Effector CD4-positive, alpha-beta T cell (primary cell): ENCODE data around the gene UACA.

Experiments used
- DNase-seq: peaks from one replicate; pipeline ENCODE4 v3.0.0-alpha.2; 2020

UACA gene

DNA sequence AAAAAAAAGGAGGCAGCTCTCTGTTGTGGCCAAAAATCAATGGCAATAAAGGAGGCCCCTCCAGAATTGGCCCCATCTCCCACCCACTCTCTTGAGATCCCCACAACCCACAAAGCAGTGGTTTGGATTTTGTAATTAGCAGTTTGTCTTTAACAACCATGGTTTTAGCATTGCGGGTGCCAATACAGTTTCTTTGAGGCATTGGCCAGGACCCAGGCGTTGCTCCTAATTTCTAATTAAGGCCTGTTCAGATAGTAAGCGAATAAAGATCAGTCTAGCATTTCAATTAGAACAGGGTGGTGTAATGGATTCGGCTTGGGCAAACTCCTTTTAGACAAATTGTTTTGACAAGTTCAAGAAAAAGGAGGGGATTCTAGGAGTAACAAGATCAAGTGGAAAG lies 23.6 kb upstream of the UACA start:
- DNase-seq, result no peak

DNA sequence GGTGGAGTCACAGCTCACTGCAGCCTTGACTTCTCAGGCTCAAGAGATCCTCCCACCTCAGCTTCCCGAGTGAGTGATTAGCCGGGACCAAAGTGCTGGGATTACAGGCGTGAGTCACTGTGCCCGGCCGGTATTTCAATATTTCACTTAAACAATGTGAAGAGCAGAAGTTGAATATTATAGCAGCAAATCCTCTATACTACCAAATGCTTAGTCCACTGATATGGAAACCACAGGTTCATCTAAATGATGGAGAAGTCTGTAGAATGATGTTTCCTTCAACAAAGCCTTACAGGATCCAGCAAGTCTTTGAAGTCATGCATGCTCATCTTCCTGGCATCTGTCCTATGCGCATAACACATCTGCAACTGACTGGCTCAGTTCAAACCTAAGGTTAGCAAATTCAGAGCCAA lies 20.3 kb upstream of the UACA start:
- DNase-seq, result no peak

DNA sequence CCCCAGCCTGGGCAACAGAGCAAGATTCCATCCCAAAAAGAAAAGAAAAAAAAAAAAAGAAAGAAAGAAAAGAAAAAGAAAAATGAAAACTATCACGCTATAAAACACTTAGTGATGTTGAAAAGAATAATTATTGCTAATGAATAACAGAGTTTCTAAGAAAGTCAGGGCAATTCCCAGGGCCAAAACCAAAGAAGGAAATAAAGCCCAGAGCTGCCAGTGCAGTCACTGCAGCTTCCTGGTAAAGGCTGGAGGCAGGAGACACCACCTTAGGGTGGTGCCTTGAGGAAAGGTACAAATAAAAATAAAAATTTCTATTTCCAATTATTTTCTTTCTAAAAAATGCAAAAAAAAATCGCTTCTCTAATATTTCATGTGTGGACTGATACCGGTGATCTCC lies 19.7 kb upstream of the UACA start:
- no peak for DNase-seq

DNA sequence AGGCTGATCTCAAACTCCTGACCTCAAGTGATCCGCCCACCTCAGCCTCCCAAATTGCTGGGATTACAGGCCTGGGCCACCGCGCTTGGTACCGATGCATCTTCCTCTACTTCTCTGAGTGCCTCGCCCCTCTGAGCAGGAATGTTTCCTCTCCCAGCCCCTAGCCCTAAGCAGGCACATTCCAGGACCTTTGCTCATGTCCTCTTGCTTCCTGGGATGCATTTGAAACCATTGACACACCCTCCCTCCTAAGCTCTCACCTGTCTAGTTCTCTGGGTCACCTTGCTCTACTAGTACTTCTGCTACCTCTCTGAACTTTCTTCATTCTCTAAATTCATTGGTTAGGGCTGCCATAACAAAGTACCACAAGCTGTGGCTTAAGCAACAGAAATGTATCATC lies 17.9 kb upstream of the UACA start:
- no peak for DNase-seq

DNA sequence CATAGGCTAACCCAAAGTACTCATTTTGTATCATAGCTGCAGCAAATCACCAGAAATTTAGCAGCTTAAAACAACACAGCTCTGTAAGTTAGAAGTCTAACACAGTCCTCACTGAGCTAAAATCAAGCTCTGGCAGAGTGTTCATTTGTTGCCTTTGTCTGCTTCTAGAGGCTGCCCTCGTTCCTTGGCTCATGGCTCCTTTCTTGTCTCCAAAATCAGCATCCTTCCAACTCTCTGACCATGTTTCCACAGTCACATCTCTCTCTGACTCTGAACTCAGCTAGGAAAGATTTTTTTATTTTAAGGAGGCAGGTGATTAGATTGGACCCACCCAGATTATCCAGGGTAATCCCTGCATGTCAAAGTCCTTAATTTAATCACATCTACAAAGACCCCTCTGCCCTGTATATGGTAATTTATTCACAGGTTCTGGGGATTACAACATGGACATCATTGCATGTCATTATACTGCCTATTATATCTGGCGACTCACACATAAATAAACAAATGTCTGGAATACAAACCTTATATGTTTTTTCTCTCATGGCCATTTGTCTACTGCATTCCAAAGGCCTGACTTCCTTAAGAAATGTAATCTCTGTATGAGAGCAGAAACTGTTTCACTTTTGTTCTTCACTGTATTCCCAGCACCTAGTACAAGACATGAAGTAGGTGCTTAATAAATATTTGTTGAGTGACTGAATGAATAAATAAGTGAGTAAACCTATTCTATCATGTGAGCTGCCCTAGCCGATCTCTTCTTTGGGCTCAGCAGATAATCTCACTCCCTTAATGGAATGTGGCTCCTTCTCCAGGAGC lies 15.1 kb upstream of the UACA start:
- no peak for DNase-seq

DNA sequence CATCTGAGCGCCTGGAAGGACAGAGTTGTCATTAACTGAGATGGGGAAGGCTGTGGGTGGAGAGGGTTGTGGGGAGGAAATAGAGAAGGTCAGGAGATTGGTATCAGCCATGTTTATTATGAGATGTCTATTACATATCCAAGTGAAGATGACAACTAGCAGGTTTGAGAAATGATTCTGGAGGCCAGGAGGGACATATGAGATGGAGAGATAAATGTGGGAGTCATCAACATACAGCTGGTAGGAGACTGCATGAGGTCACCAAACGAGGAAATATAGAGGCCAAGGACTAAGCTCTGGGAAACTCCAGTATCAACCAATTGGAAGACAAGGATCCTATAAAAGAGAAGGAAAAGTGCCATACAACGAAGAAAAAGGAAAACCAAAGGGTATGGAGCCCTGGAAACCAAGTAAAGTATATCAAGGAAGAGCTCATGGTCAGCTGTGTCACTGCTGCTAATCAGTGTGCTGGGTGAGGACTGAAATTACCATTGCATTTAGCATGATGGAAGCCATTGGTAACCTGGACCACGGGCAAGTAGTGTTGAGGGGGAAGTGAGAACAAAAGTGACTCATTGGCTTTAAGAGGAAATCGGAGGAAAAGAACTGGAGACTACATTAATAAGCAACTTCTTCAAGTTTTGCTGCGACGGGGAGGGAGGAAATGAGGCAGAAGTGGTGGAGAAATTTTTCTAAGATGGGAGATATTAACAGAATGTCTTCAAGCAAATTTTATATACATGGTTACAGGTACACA lies 14.0 kb upstream of the UACA start:
- no peak for DNase-seq

DNA sequence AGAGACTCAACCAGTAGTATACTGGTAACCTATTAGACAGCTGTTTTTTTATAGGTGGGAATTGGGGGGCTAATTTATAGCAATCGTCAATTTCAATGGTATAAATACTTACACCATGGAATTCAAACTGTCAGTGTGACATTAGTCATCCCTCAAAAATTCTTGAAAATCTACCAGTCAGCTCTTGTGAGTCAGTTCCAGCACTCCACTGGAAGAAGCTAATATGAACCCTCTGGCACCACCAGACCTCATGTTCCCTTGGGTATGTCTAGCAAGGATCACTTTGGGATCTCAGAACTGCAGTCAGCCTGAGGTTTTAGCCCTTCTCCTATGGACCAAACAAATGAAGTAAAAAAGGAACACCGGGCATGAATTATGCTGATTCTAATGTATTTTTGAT lies 11.8 kb upstream of the UACA start:
- DNase-seq, result no peak

DNA sequence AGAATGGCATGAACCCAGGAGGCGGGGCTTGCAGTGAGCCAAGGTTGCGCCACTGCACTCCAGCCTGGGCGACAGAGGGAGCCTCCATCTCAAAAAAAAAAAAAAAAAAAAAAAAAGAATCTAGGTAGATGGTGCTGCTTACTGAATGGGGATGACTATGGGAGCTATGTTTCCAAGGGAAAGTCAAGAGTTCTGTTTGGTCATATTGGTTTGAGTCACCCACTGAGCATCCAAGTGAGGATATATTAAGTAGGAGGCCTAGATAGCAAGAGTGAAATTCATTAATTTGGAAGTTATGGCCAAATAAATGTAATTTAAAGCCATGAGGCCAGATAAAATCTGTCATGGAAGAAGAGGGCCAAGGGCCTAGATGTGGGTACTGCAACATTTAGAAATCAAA lies 9.0 kb upstream of the UACA start:
- no peak for DNase-seq

DNA sequence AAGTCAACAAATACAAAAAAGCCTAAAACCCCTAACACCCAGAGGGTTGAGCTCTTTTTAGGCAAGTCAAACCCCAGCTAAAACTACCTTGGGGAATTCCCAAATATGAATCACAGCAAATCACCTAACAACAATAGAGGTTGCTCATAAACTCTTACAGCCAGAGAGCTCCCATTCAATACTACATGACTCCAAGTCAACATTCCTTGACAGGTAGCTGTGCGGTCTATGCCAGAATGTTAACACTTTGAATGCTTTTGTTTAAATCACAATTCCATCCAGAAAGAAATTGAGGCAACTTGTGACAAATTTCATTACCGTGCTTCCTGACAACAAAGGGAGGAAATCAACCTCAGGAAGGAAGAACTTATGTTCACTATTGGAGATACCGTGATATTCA lies 7.5 kb upstream of the UACA start:
- DNase-seq, result no peak

DNA sequence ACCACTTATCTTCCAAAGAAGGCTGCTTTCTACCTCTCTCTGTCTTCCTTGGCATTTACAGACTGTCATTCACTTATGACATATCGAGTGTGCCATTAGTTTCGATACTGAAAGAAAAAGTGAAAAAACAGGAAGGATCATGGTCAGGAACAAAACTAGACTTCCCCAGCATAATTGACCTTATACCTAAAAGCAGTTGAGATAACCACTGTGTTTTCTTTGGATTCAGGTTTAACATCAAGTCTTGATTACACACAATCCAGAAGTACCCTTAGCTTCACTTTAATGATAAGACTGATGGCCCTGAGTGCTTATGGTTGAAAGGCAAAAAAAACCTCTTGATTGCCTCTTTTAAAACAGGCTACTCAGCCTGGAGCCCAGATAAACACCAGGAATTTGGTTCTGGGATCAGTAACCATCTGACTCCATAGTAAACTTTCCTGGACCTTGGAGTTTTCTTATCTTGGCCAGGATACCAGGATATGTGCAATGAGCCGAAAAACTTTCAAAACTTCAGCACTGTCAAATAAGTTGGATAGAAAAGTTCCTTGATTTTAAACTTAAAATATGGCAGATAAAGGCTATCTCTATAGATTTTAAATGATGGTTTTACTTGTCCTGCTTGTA lies 5.0 kb upstream of the UACA start:
- DNase-seq, result no peak

DNA sequence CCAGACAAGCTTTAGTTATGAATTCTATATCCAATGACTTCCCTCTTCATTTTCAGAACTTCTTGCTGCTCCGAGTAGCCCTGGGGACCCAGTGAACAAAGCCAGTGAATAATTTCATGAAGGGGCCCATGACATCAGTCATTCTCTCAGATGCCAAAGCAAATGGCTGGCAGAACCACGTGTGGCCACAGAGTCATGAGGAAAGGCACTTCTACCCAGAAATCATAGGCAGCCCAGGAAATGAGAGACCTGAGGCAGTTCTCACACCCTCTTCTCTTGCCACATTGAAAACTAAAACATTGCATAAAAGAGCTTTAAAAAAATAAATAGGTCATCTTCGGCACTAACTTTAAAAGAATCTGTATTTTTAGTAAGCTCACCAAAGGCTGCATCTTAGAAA lies 4.3 kb upstream of the UACA start:
- no peak for DNase-seq

DNA sequence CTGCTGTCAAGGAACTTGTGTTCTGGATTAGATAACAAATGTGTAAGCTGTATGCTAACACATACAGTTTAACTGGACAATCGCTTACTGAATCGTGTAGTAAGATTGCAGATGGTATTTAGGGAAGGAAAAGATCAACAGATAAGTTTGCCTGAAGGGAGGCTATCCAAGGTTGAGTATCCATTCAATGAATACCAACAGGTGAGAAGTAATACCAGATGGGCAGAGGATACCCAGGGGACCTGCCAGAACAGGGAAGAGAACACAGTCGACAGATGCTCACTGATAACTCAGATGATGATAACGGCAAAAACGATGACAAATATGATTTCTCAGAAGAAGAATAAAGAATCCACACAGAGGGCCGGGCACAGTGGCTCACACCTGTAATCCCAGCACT lies 3.2 kb upstream of the UACA start:
- DNase-seq, result no peak

DNA sequence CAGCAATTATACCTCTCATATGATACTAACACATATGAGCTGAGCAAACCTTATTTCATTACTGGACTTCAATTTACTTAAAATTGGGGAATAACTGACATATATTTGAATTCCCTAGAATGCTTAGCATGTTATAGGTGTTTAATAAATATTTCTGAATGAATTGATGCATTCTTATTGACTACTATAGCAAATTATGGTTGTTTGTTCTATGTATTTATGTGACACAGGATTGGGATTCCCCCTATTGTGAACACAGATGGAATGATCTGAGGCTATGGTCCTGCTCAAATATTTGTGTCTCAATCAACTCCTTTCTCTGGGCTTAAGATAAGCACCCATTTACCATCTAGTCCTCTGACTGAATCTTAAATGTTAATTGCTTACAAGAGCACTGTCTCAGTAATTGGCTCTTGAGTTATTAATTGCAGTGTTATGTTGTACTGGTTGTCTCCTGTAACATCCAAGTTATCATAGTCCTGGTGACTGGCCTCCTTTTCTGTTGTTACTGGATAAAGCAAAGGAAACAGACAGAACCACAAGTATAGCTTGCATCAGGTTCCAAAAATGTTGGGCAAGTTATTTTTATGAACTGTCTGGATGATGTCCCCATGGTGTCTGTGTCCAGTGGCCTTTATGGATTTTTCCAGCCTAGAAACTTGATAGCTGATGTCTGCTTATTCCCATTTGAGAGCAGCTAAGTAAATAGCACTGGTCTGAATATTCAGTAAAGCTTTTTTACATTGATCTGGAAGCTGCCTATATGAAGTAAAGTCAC lies 2.3 kb upstream of the UACA start:
- no peak for DNase-seq

DNA sequence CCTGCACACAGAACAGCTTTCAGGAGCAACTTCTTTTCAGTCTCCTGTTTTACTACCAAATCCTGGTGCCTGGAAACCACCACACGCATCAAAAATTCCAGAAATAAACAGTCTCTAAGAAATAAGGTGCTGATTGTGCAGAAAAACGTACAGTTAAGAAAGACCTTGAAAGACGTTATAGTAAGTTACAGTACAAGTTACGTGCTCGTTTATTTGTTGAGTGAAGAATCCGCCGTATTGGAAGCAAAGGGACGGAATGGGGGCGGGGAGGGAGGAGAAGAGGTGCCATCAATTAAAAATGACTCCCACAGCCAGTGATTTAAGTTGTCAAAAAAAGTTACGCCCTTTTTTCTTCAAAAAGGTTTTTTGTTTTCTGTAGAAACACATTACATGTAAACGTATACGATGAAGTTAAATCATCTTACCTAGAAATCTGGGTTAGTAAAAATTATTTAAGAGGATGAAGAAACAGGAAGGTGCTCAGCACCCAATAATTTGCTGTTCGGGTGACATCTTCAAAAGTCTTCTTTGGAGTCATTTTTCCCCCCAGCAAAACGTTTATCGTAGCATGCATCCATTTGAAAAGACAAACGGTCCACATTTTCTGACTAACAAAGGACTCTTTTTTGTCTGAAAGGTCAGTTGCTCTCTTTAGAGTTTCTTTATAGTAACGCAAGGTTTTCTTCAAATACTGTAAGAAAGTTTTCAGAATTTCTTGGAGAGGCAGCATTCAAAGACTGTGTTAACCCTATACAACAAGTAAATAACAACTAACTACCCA lies 782 bp upstream of the UACA start:
- no peak for DNase-seq

DNA sequence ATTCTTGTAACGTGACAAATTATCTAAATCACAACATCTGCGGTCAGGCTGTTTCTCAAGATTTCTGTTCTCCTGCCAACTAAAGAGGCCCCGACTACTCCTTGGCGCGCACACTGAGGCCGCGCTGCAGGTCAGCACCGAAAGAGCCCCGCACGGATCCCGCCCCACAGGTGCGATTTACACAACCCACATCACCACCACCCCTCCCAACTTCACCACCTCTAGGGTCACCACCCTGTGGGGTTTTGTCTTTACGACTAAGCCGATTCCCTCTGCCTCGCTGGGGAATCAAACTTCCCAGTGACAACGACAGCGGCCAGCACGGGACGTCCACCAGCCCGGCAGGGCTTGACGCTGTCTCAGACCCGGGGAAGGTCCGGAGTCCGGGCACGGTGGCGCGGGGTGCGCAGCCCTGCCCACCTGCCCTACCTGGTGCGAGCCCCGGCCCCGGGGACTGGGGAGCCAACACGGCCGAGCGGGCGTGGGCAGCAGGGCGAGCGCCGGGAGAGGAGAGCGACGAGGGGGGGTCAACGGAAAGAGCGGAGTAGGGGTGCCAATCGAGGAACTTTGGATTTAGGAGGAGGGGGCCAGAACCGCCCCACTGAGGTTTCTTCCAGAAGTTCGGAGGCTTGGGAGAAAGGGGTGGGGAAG lies 764 bp downstream of the UACA start:
- DNase-seq, result no peak

DNA sequence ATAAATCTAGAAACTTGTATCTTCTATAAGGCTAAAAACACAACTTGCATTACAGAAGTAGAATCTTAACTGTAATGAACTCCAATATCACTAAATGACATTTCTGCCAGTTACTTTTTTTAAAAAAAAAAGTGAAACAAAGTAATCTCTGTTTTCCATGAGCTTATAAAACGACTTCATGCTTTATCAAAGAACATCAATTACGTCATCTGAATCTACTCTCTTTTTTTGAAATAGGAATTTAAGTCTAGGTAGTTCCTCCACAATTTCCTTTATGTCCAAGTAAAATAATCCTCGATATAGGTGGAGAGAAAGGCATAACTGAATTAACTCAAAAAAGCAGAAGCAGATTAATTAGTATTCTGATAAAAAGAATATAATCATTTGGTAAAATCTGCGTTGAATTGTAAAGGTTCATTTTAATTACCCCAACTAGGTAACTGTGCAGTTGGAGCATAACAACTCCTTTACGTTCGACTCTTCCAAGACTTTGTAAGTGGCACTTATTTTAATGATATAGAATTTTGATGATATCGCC lies 1.4 kb downstream of the UACA start:
- no peak for DNase-seq

DNA sequence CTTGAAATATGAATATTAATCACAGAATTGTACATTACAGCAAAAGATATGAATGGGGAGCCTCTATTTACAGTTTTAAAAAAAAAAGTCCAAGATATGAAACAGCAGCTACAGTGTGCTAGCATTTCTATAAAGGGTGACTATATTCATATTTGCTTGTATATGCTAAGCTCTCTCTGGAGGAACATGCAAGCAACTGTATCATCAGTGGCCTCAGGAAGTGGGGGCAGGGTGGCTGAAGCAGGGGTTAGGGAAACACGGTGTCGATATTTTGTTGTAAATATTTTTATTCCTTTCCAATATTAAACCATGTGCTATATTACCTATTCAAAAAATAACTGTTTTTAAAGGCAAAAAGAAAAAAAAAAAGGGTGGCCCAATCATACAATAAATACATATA lies 2.3 kb downstream of the UACA start:
- DNase-seq, result no peak

DNA sequence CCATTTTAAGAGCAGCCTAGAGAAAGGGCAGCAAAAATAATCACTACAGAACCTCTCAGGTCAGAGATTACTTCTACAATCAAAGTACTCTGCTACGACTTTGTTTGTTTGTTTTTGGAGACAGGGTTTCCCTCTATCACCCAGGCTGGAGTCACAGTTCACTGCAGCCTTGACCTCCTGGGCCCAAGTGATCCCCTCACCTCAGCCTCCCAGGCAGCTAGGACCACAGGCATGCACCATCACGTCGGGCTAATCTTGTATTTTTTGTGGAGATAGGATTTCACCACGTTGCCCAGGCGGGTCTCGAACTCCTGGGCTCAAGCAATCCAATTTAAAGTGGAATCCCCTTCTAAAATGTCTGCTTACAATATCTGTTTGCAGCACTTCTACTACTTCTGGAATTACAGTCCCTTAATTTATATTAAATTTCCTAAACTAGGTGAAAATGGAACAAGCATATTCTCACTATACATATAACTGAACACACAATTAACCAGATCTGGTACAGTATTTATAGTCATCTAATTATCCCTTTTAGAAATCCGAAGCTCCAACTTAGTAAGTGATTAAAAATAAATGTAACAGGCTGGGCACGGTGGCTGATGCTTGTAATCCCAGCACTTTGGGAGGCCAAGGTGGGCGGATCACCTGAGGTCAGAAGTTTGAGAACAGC lies 4.4 kb downstream of the UACA start:
- no peak for DNase-seq

DNA sequence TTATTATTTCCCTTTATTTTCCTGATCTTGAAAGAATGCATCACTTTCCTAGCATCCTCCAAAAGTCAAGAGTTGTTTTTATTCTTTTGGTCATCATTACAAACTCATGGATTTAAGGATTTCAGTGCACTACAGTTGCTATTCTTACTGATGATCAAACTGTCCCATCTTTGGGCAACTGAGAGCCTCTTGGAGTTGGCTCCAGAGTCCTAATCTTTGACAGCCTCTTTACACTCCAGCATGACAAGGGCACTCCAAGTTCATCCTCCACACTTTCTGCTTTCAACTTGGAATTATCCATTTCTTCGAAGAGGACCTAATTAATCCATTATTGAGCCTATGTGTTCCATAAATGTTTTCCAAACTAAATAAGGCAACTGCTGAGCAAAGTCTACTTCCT lies 5.7 kb downstream of the UACA start:
- DNase-seq, result no peak

DNA sequence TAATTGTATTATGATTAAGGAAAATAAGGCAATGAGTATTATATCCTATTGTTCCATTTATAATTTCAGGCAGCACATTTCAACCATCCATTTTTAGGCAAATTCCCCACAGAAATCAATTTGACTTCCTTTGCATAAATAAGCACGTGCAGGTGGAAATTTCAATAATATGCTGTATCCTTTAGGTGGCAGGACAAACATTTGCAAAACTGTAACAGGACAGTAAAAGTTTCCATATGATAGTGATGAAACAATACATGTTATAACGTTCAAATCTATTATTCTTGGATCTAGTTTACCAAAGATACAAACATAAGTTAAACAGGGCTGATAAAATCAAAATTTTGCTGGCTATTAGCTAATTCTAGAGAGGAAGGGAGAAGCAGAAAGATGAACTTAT lies 8.5 kb downstream of the UACA start:
- DNase-seq, result no peak
